ENCODE data around the gene AKAP13.
A peak's percentile ranks its signal among the peaks of the same experiment; 100 is the strongest.
"Not testable (repeated sequence)": the region's sequence is repeated elsewhere in the genome, so short reads cannot be mapped to it uniquely, and the experiment has no call there.

Gene AKAP13

DNA sequence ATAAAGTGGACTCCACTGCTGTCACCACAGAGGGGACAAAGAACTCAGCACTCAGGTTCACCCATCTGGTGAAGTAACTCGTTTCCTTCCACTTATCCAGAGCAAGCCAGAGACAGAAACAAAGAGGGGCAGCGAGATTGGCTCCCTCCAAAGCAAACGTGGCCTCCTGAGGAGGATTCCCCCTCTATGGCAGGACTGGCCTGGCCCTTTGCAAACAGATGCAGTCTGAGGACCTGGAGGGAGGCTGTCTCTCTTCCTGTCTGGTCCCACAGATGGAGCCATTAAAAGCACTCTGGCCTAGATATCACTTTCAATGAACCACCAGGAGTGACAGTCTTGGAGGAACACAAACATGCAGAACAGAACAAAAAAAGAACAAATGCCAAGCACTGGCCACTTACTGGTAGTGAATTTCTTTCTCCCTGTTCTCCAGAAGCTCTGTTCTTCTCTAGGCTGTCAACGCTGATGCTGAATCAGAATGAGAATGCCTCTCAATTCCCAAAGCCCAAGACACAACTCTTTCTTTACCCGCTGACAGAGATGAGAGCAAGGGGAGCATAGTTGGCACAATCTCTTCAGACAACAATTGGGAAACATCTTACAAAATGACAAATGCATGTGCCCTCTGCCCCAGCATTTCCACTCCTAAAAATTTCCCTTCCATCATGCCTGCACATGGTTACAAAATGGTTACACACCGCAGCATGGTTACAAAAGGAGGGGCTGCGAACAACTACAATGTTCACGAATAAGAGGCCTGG is 400.0 kb downstream of the AKAP13 start:
- DNase-seq, result no peak

DNA sequence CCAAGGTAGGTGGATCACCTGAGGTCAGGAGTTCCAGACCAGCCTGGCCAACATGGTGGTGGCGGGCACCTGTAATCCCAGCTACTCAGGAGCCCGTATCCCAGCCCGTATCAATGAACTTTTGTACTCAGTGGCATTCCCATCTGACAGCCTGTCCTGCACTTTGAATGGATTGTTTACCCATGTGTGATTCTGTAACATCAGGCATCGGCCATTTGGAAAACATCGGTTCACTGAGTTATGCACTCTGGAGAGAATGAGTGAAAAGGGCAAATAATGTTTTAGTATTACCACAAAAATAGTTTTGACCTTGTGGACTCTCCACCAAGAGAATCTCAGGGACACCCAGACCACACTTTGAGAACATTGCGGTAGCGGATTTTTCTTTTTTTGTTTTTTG is 400.7 kb downstream of the AKAP13 start:
- no peak for DNase-seq

GRCh38 chr15:85782064-85782463 is 401.7 kb downstream of the AKAP13 start:
- DNase-seq, result no peak

- DNase-seq, result peak; percentile 95
Observed at GRCh38 chr15:85785887-85786780, 405.7 kb downstream of the AKAP13 start.

DNA sequence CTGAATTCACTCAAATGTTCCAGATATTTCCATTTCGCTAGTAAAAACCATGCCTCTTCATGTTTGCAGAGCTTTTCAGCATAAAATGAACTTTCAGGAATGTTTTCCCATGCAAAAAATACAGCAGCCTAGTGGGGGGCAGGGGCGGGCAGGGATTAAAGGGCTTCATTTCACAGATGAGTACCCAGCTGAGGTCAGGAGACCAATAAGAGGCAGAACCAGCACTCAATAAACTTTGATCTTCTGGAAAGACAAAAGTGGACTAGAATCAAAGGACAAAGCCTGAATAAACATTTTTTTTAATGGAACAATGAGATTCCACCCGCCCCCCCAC is 406.3 kb downstream of the AKAP13 start:
- DNase-seq, result peak; percentile 71

GRCh38 chr15:85788771-85789495 is 408.5 kb downstream of the AKAP13 start:
- DNase-seq, result peak; percentile 86

DNA sequence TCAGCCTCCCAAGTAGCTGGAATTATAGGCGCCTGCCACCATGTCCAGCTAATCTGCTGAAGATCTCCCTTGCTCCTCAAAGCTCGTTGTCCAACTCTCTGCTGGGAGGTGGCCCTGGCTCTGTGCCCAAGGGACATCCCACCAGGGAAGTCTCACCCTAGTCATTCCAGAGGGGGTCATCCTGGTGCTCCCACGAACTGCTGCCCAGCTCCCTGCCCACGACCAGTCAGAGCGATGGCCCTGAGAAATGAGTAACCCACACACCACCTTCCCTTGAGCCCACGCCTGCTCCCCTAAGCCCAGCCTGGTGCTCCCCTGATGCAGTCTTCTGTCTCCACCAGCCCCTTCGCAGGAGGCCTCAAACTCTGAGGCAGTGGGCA is 409.1 kb downstream of the AKAP13 start:
- no peak for DNase-seq

DNA sequence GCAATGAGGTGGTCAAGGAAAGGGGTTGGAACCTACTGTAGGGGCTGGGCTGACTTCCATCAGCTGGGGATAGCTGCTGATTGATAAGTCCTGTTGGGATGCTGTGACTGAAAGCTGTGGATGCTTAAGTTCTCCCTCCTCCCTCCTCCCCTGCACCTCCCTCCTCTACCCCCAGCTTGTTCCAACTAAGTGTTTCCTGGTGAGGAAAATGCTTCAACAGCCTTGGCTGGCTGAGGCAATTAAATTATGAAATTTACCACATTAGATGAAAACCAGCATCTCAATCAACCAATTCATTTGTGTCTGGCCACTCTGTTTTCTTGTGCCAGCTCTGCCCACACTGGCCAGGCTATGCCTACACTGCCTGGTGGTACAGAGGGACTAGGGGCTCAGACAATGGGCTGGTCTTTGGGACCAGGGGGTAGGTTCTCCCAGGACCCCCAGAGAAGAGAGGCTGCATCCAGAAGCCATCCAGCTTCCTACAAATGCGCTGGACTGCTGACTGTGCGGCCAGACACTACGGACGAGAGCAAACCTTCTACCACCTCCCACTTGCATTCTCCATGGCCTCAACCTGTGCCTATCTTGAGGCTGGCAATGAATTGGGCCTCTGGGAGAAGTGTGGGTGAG is 411.8 kb downstream of the AKAP13 start:
- no peak for DNase-seq

- no peak for DNase-seq
Observed at GRCh38 chr15:85792912-85793590, 412.6 kb downstream of the AKAP13 start.

- DNase-seq, result peak; percentile 47
Observed at GRCh38 chr15:85793641-85794597, 413.5 kb downstream of the AKAP13 start.

DNA sequence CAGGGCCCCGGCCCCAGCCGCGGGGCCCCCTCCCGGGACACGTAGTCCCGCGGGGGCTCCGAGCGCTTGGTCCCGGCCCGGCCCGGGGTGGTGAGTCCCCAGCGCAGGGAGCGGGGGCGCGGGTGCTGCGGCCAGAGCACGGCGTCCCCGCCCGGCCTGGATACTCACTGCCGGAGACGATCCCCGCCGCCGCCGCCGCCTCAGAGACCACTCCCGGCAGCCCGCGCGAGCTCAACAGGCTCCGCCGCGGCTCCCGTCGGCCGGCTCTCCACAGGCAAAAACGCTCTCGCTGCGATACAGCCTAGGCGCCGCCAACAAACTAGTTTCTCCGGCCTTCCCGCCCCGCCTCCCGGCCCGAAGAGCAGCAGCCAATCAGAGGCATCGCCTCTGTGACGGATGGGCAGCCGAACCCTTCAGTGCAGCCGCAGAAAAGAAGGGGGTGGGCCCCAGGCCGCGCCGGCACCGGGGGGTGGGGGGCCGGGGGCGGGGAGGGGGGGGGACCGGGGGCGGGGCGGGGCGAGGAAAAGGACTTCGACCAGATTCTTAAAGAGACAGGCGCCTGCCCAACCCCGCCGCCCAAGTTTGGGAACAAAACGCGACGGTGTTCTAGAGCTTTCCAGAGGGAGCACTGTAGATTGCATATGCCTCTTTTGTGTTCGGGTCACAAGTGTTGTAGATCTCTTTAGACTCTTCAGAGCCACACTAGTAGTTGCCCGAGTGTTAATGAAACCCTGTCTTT is 414.4 kb downstream of the AKAP13 start, which contains the start of gene KLHL25:
Gene KLHL25, minus strand, starts transcription at position 328 of the 739 bp plus-strand sequence. CDS start 25,115 bp downstream, outside the sequence.
- peak; percentile 94 for DNase-seq

- peak; percentile 30 for DNase-seq
Observed at GRCh38 chr15:85795337-85796305, 415.2 kb downstream of the AKAP13 start.

DNA sequence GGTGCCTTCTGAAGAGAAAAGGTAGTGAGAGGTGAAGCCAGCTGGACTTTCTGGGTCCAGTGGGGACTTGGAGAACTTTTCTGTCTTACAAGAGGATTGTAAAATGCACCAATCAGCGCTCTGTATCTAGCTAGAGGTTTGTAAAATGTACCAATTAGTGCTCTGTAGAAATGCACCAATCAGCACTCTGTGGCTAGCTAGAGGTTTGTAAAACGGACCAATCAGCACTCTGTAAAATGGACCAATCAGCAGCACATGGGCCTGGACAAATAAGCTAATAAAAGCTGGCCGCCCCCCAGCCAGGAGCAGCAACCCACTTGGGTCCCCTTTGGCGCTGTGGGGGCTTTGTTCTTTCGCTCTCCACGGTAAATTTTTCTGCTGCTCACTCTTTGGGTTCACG is 416.0 kb downstream of the AKAP13 start:
- DNase-seq, result not testable (repeated sequence)

All from DMS53 (cell line).